Activated CD8-positive, alpha-beta memory T cell treated with anti-CD3 and anti-CD28 coated beads for 36 hours (primary cell): ENCODE measurements around the gene PRDM13. TPM values are rescaled to one million over a fixed set of nuclear protein-coding genes. Genes with fewer than 3 reads are reported as not detected.

Source experiments
- CTCF ChIA-PET: fragments of 350-600 bp; sonication (Branson Sonifier 250); formaldehyde crosslinking; loops from one replicate; lab custom pipeline; 2021; ENCODE audit warnings: antibody characterized with exemption; lab: Charles Lee
- POLR2A ChIA-PET: fragments of 350-600 bp; sonication (Branson Sonifier 250); formaldehyde crosslinking; loops from one replicate; lab custom pipeline; 2021; ENCODE audit warnings: antibody characterized with exemption; lab: Charles Lee
- total RNA-seq, 2 experiments: library from RNA; stranded (reverse); gene quantifications; one replicate each; pipeline ENCODE4 v1.2.3, GENCODE V29; 2021

The PRDM13 gene
- under 1 TPM in 1 of 2 experiments, not detected in 1; 0.11 TPM for total RNA-seq

DNA sequence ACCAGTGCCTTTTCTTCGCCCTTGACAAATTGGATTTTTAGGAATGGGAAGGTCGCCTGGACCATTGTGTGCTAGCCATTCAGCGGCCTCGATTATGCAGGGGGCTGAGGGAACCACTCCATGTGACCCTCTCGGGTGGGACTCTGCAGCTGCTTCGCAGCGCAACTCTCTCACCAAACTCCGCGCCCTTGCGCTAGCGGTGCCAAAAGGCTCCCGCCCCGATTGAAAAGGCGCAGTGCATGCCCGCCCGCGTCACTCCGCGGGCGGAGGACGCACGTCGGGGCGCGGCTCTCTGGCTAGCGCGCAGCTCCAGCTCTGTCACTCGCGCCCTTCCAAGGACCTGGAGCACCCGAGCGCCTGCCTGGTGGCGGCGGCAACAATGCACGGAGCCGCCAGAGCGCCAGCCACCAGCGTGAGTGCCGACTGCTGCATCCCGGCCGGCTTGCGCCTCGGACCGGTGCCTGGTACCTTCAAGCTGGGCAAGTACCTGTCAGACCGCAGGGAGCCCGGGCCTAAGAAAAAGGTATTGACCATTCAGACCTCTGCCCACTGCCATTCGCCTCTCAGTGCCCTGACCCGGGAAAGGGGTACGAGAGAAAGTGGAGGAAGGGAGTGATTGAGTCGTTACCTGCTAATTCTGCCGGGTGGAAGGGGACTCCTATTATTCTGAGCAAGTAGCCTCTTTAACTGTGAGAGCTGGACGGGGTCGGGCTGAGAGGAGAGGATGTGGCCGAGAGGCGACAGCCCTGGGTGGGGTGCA is at the start of gene PRDM13:
TSS of gene PRDM13 (plus strand) at position 178 of the 760 bp plus-strand sequence. CDS start at position 380, 202 bp downstream.
- ChIA-PET POLR2A (interaction anchor here (0.5 kb wide), 1 partner anchor 66 kb away, joined by 4 read pairs; no protein-coding TSS in a partner anchor), CTCF (no interaction called here)

DNA sequence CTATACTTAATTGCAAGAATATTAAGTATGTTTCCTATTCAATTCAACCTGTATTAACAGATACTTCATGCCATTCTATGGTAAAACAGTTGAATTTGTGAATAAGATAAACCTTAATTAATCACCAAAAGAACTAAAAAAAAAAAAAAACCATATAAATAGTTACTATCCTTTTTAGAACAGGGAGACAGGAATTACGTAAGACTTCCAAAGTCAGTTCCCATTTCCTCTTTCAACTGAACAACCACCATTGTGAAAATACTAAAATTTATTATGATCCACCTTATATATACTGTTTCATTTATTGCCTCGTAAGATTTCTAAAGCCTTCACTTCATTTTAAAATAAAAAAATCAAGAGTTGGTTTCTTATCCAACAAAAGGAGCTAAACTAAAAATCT is 47.6 kb upstream of the PRDM13 start:
- POLR2A ChIA-PET, result interaction anchor here (0.7 kb wide), 1 partner anchor 9 kb away, joined by 5 read pairs; the partner anchor contains the start of gene CCNC
- CTCF ChIA-PET, result interaction anchor here (0.7 kb wide), 3 partner anchors 32 to 635 kb away, joined by 3 to 4 read pairs (median 3); no protein-coding TSS in a partner anchor

DNA sequence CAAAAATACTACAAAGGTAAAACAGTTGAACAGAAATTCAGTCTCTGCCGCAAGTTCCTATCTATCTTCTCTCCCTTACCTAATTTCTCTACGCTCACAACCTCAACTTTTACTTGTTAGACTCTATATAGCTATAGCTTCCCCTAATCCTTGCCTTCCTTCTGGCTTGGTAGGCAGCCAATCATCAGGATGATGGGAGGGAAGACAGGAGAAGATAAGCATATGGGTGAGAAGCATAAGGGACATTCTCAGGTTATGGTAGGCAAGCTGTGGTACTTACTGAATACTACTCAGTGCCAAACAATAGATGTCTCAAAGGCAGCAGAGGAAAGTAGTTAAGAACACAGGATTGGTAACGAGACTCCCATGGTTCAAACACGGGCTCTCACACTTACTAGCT is 46.0 kb upstream of the PRDM13 start:
- CTCF ChIA-PET, result no interaction called here

DNA sequence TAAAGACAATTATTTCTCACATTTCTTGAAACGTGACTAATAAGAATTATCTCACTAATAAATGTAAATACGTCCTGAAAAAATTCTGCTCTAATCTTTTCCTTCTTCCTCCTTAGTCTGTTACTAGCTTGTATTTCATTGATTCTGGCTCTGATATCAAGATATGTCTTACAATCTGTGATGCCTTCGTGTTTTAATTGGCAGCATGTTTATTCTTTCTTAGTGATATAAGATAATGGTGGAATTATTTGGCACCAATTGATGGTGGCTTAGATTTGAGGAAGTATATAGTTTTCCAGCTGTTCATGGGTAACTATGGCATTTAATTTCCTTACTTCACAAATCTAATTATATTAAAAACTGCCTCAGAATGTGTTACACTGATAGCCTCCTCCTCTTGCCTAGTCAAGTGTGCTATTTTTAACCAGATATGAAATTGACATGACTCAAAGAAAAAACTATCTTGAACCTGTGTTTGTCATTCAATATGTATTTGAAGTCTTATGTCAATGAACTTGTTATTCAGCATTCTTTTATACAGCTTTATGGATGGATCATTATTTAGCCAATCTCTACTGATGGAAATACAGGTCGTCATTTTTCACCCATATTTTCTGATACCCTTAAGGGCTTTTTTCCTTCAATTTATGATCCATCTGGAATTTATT is 43.4 kb upstream of the PRDM13 start:
- ChIA-PET POLR2A (no interaction called here), CTCF (no interaction called here)

More for the DNA sequence above, 46.0 kb upstream of the PRDM13 start:
- POLR2A ChIA-PET, result no interaction called here

DNA sequence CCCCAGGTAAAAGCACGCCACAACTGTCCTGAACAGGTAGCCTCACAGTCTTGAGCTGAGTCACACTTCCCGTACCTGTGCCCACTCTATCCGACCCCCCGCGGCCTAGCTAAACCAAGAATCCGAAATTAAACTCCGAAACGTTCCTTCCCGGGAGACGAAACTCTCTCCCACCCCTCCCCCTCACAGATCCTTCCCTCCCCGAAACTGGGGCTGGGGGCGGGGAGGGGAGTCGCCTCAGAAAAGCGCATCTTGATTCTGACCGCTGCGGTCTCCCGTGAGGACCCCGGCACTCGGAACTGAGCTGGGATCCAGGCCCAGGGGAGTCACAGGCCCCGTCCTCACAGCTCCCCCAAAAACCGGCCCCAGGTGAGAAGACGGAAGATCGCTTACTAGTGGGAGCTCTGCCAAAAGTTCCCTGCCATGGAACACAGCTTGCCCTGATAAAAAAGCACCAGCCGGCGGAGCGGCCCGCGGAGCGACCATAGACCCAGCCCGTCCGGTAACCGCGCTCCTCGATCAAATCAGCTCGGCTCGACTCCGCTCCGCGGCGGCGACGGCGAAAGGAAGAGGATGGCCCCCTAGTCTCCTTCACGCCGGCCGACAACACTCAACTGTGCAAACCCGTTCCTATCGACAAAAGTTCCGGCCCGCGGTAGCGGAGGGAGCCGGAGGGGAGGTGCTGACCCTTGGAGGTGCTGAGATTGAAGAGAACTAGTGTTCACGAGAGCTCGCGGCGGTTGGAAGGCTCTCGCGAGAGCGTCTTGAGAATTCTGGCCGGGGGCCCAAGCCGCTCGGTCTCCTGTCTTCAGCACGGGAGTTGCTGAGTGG is 38.3 kb upstream of the PRDM13 start, which contains the start of gene CCNC:
TSS of gene CCNC (minus strand) at position 558 of the 831 bp plus-strand sequence. CDS start at position 425, 133 bp downstream.
- ChIA-PET CTCF (interaction anchor here (1.0 to 1.5 kb wide), 3 partner anchors 18 to 46 kb away, joined by 3 read pairs; no protein-coding TSS in a partner anchor), POLR2A (interaction anchor here (0.5 to 1.6 kb wide), 5 partner anchors 9 to 54 kb away, joined by 3 to 6 read pairs (median 5); partner anchors contain the start of gene USP45)

DNA sequence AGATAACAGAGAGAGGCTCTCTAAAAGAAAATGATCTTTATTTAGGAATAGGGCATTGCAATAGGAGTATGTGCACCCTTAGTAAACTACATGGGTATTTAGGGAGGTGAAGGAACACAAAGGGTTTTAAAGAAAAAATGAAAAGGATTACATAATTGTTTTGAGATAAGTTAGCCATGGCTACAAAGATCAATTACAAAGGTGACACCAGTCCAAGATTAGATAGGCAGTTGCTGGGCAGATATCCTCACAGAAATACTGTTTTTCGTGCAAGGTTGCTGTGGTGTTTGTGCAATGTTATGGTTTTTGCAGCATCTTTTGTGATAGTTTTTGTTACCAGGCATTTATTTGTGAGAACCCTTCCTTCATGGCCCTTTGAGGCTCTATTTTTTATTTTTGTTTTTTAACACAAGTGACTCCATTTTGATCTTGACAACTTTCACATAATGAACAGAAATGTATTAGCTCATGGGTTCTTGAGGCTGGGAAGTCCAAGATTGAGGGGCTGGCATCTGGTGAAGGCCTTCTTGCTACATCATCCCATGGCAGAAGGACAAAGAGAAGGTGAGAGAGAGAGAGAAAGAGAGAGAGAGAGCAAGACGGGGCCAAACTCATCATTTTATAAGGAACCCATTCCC is 32.5 kb upstream of the PRDM13 start:
- POLR2A ChIA-PET, result no interaction called here
- CTCF ChIA-PET, result no interaction called here

DNA sequence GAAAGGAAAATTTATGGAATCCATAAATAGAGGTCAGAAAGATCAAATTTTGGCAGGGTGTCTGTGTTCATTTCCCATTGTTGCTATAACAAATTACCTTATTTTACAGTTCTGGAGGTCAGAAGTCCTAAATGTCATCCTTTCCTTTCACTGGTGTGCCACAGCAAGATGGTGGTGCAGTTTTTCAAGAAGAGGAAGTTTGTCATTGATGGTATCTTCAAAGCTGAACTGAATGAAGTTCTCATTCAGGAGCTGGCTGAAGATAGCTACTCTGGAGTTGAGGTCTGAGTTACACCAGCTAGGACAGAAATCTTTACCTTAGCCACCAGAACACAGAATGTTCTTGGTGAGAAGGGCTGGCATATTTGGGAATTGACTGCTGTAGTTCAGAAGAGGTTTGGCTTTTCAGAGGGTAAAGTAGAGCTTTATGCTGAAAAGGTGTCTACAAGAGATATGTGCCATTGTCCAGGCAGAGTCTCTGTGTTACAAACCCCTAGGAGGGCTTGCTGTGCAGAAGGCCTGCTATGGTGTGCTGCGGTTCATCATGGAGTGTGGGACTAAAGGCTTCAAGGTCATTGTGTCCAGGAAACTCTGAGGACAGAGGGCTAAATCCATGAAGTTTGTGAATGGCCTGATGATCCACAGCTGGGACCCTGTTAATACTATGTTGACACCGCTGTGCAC is 30.9 kb upstream of the PRDM13 start:
- POLR2A ChIA-PET, result no interaction called here
- CTCF ChIA-PET, result no interaction called here

DNA sequence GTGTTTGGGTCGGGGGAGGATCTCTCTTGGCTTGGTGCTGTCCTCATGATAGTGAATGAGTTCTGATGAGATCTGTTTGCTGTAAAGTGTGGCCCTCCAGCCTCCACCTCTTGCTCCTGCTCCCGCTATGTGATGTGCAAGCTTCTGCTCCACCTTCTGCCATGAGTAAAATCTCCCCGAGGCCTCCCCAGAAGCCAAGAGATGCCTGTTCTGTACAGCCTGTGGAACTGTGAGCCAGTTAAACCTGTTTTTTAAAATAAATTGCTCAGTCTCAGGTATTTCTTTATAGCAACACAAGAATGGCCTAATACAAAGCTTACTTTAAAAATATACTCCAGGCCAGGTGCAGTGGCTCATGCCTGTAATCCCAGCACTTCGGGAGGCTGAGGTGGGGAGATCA is 26.9 kb upstream of the PRDM13 start:
- POLR2A ChIA-PET, result no interaction called here
- CTCF ChIA-PET, result no interaction called here

DNA sequence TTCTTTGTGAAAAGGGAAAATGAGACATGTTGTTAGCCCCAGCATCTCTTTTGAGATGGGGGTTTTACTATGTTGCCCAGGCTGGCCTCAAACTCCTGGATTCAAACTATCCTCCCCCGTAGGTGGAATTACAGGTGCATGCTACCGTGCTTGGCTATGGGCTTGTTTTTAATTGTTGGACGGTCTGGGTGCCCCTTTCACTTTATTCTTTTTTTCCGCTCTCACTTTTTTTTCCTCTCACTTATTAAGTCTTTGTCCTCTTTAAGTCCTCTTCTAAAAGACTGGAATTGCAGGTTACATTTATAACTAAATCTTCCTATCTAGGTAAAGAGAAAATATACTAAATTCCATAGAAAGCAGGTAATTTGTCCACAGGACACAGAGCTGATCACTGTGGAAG is 18.8 kb upstream of the PRDM13 start:
- ChIA-PET POLR2A (interaction anchor here (1.1 kb wide), 1 partner anchor 19 kb away, joined by 3 read pairs; the partner anchor contains the start of gene CCNC), CTCF (interaction anchor here (0.5 to 2.8 kb wide), 7 partner anchors 17 to 1916 kb away, joined by 3 to 8 read pairs (median 3); partner anchors contain the start of gene CCNC)

DNA sequence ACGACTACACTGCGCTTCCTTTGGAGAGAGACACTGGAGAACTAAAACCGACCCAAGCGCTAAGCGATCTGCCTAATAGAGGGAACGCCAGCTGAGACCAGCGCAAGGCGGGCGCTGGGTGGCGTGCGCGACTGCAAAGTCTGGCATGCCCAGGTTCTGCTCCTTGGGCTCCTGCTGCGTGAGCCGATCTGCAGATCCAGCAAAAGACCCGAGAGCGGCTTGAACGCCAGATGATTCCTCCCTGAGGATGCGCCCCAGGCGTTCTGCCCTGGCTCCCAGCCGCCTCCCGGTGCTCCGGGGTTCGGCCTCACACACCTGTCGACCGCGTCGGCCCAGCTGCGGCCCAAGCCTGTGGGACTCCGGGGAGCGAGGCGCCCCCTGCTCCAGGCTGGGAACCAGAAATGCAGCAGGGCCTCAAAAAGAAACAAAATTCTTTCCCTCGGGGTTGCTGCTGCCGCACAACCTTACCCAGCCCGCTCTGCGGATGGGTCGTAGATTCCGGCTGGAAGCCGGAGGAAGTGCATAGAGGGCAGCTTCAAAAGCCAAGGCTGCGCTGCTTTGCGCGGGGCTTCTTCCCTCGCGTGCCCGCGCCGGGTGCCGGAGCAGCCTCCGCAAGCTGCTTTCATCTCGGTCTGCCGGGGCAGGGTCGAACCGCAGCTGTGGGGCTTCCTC is 17.9 kb upstream of the PRDM13 start:
- ChIA-PET CTCF (interaction anchor here (0.6 to 2.8 kb wide), 10 partner anchors 16 to 160 kb away, joined by 3 to 16 read pairs (median 3); partner anchors contain the start of gene CCNC), POLR2A (interaction anchor here (1.1 to 1.2 kb wide), 2 partner anchors 20 to 23 kb away, joined by 3 read pairs; partner anchors contain the start of gene CCNC)

DNA sequence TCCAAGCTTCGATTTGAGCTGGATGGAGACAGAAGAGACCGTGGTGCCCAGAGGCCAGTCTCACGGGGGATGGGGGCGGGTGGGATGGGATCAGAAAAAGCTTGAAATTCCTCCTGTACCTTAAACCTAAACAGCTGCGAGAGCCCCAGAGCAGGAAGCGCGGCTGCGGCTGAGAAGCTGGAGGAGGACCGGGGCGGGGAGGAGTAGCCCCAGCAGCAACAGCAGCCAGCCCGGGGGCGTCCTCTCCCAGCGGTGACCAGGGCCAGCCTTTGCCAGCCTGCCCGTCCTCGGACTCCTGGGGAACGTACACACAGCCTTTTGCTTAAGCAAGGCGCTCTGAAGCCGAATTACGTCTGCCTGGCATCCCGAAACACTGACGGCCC is 17.4 kb upstream of the PRDM13 start:
- POLR2A ChIA-PET, result interaction anchor here (1.2 kb wide), 1 partner anchor 22 kb away, joined by 3 read pairs; no protein-coding TSS in a partner anchor
- CTCF ChIA-PET, result interaction anchor here (1.4 to 2.8 kb wide), 6 partner anchors 19 to 160 kb away, joined by 3 to 16 read pairs (median 7); no protein-coding TSS in a partner anchor

DNA sequence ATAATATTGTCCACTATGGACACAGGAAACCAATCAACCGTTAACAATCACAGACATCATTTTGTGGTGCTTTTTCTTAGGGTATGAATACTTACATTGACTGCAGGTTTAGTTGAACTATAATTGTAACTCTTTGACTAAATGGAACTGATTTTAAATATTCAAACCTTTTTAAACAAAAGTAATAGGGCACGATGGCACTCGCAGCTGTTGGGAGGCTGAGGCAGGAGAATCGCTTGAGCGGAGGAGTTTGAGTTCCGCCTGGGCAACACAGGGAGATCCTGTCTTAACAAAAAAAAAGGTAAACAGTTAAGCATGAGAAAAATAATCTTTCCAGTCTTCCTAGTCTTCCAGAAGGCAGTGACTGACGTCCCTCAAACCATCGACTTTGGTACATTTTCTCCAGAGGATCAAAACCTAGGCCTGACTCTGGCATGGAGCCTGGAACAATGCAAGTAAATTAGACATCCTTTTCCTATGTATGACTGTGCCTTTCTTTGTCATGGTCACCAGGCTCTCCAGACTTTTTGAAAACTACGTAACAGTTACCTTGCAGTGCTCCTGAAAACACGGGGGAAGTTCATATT is 16.6 kb upstream of the PRDM13 start:
- CTCF ChIA-PET, result interaction anchor here (1.0 to 2.8 kb wide), 4 partner anchors 24 to 157 kb away, joined by 3 to 16 read pairs (median 6); no protein-coding TSS in a partner anchor
- POLR2A ChIA-PET, result no interaction called here

DNA sequence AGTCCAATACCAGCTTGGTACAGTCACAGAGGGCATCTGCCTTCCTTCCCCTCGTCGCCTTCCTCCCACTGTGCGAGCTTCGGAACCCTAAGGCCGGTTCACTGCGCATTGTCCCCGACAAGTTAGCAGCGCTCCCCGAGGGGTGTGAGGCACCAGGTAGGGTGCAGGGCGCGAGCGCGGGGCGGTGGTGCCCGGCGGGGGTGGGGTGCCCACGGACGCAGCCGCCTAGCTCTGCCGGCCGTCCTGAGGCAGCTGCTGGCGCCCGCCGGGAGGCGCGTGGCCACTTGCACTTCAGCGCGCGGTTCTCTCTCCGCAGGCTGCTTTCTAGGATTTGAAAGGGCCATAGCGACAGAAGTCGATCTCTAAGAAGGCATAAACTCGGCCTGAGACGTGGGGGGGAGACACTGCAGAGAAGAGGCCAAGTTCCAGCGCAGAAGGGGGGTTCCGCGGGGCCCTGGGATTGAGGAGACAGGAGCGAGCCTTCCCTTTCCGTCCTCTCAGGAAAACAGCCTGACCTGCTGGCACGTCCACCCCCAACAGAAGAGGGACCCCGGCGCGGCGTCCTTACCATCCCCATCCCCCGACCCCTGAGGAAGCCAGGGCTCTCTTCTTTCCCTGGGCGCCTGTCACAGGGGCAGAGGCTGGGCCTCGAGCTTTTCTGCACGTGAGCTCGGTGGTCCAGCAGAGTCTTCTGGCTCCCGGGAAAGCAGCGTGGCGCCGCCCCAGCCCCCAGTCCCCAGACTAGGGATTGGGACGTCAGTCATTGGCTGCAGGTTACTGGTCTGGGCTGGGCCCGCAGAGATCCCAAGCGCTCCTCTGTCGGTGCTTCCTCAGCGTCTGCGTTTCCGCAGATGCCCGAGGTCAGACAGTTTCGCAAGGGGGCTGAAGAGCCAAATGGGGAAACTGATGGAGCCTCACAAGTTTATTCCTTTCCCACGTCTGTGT is 15.6 kb upstream of the PRDM13 start:
- ChIA-PET POLR2A (no interaction called here), CTCF (interaction anchor here (1.0 kb wide), 1 partner anchor 156 kb away, joined by 3 read pairs; no protein-coding TSS in a partner anchor)

DNA sequence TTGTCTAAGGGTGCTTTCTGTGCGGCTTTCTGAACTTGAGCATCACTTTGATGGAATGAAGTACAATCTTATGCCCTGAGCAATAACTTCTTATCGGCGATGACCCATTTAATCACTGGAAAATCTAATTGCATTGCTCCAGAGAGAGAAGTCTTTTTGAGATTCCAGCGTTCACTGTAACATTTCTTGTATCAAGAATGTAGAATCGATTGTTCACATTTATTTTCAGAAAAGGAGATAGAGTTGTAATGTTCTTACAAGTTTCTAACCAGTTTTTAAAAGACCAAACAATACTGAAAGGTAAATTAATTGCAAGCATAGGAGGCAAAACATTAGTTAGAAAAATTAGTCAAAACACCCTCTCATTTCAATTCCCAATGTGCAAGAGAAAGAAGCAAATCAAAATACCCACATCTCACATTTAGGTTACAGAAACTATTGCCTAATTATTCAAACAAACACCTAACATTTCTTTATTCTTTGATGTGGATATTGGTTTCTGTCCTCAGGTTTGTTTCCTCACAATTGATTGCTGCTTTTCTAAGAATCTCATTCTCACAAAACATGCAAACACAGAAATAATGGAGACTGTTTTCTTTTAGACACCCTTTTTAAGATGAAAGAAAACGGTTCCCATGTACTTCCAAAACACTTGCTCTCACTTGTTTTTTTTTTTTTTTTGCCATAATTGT is 14.8 kb upstream of the PRDM13 start:
- ChIA-PET CTCF (no interaction called here), POLR2A (no interaction called here)

DNA sequence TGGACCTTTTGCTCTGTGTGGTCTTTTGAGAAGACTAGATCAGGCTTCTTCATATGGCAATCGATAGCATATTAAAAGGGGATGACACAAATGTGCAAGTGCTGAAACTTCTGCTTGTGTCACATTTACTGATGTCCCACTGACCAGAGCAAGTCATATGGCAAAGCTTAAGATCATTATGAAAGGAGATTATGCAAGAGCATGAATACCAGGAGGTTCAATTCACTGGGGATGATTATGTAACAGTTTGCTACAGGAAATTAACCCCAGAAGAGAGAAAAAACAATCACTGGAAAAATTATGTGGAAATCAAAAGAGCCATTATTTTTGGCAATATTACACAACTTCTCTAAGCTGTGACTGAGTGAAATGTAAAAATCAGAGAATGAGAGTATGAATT is 13.7 kb upstream of the PRDM13 start:
- ChIA-PET POLR2A (no interaction called here), CTCF (no interaction called here)
